Fibroblast of lung (primary cell): ENCODE measurements around the gene SLC35C1.

Experiments
- CTCF ChIP-seq, 2 donors: IDR thresholded peaks in 1 of 2; conservative IDR thresholded peaks in 1 of 2; 1 replicate in 1 of 2; 2 replicates in 1 of 2; pipeline ENCODE4 v1.5.1; 2011 to 2012; ENCODE audit warnings: low read length in 2 of 2, control low read depth in 1 of 2, inconsistent platforms in 1 of 2, low read depth in 1 of 2, mild to moderate bottlenecking in 1 of 2
- EZH2 ChIP-seq: IDR thresholded peaks from 2 replicates; pipeline ENCODE4 v1.5.1; 2012; ENCODE audit warnings: low read length, control low read depth, mild to moderate bottlenecking; ENCODE audit errors: missing control alignments

GRCh38 chr11:45779602-45780001 lies 25.3 kb upstream of the SLC35C1 start:
- TF ChIP-seq CTCF (conservative IDR thresholded peaks at IDR 0.05 in 1 of 2, IDR thresholded peaks at IDR 0.05 in 1 of 2; ENCODE audit: low read depth in 1 of 2, low read length in 2 of 2): no peak
- TF ChIP-seq EZH2: no peak
